AG20443 (cell line): ENCODE results near the gene RAMAC.
"Not testable (repeated sequence)": the region's sequence is repeated elsewhere in the genome, so short reads cannot be mapped to it uniquely, and the experiment has no call there.

Experiments
- DNase-seq: peaks from one replicate; pipeline ENCODE4 v3.0.0; 2012; ENCODE audit warnings: low spot score, mixed read lengths

RAMAC gene

DNA sequence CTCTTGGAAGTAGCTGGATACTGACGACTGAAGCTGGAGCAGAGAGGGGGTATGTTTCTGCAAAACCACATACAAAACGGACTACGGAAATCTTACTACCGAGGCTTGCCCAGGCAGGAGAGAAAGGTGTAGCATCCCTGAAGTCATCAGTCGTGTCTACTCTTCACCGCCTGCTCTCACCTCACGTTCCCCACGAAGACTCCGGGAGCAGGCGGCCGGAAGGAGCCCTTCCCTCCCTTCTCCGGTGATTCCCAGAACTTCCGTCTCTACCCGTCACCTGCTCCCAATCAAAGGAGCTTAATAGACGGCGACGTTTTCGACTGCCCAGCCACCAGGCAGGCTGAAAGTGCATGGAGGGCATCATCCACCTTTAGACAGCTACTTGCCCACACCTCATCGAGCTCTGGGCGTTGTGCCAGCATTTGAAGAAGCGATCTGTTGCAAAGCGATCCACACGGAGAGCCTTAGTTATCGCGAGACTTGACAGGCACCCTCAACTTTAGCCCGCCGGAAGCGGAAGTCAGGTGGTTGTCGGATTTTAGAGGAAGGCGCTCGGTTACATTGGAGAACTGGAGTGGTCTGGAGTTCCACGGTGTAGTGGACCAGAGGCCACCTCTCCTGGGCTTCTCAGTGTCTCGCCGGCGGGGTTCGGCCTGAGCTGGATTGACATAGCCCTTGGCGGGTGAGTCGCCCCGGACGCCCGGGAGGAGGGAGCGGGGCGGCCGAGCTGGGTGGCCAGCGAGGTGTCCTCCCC, at the start of gene RAMAC:
RAMAC (plus strand) TSS at position 523 of the 754 bp plus-strand sequence. CDS start 2,809 bp downstream, outside the sequence.
- DNase-seq, result peak; percentile 94

DNA sequence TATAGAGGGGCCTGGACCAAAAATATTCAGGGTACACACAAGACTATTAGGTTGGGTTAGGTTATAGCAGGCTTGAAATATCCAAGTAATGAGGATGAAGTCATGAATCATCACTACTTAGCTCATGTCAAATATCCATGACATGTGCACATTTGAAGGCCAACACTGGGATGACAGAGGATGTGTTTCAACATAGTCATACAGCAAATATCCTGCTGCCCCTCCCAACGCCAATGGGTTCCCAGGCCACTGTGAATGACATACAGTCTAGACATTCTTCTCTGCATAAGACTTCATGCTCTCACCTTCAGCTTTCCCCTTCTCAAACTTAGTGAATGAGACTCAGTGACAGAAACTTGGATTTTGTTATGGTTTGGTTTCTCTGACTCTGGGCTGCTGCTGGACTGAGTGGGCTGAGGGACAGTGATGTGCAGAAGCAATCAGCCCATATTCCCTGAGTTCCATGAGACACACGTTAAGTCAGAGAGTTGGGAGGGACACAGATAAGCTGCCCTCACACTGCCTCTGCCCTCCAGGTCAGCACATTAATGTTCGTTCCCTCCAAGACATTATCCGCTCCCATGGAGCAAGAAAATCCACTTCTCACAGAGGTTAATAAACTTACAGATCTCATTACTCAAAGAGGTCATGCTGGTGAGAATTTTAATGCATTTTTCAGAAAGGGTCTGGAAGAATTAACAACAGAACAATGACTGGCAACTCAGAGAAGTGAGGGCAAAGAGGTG, 48.9 kb upstream of the RAMAC start:
- DNase-seq, result peak; percentile 68

DNA sequence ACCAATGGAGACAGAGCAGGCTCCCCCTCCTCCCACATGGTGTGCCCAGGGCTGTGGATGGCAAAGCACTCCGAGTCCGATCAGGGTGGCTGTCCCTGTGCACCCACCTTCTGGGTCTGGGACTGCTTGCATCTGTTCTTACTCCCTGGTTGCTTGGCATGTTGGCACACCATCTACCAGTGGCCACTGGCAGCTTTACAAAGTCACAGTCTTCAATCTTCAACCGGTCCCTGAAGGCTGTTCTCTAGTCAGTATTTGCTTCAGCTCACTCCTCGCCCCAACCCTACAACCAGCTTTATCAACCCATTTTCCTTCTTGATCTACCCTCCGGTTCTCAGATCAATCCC, 48.3 kb upstream of the RAMAC start:
- no peak for DNase-seq

DNA sequence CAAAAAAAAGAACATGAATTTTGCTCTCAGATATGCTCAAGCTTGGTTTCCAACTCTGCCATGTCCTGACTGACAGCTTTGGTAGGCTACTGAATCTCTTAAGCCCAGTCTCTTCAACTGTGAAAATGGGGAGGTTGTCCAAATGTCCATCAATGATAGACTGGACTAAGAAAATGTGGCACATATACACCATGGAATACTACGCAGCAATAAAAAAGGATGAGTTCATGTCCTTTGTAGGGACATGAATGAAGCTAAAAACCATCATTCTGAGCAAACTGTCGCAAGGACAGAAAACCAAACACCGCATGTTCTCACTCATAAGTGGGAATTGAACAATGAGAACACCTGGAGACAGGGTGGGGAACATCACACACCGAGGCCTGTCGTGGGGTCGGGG, 46.3 kb upstream of the RAMAC start:
- not testable (repeated sequence) for DNase-seq

DNA sequence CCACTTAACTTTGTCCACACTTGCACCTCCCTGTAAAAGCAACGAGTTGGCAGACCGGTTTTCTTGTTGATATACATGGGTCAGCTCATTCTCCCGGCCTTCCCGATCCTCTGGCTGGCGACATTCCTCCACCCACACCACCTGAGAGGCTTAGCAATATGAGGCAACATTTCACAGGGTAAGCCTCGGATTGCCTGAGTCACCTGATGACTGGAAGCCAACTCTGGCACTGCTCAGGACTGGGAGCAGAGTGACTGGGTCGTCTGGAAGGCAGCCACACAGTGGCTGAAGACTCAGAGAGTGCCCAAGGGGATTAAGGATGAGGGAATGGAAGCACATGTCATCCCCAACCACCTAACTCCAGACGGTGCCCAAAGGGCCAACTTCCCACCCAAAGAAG, 43.3 kb upstream of the RAMAC start:
- peak; percentile 54 for DNase-seq

DNA sequence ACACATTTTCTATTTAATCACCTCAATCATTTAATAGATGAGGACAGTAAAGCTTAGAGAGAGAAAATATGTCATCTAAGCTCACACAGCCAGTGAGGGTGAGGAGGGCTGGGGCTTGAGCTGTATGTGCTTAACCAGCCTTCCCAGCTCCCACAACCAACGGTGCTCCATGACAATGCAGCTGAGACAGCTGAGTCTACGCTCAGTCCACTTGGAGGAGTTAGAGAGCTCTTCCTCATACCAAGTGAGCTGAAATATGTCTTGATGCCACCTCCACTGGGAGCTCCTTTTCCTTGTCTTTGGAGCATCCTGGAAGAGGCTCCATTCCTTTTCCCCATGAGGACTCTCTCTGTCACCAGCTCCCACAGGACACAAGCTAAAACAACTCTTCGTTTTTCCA, 42.8 kb upstream of the RAMAC start:
- DNase-seq, result no peak

DNA sequence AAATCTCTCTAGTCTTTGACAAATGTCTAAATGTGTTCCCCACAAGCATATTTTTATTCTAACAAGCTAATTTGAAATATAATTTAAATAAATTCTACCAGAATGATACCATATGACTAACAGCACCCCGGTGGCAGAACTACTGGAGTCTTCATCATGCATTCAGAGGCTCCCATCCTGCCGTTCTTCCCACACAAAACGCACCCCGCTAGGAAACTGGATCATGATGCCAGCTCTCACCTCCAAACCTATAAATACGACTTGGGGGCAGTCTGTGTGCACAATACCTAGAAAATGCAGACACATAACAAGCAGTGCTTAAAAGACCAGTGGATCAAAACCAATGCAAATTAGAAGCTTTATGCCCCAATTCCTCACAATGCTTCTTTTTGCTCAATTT, 42.0 kb upstream of the RAMAC start:
- DNase-seq, result no peak

DNA sequence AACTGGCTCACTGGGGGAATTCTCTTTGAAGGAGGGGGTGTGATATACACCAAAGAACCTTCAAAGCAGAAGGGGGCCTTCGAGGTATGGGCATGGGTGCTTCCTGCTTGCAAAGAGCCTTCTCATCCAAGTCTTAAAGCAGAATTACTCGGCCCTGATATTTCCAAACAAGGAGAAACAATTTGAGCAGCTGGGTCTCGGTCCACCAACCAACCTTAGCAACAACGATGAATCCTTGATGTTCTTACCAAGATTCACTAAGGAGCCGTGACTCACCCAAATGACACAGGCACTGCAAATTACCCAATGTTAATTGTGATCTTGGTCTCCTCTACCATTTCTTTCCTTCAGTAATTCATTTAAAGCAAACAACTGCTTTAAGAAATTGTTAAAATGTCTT, 41.2 kb upstream of the RAMAC start:
- peak; percentile 73 for DNase-seq

DNA sequence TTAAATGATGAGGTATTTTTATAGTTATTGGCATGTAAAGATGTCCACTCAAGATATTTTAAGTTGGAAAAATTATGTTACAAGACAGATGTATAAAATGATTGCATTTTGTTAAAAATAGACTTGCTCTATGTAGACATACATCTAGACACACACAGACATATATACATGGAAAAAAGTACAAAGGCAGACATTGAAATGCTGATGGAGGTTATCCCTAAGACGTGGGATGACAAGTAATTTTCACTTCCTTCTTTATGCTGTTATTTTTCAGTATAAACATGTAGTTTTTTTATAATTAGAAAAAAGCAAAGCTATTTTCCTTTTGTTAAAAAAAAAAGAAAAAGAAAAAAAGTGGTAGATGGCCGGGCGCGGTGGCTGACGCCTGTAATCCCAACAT, 40.7 kb upstream of the RAMAC start:
- no peak for DNase-seq

DNA sequence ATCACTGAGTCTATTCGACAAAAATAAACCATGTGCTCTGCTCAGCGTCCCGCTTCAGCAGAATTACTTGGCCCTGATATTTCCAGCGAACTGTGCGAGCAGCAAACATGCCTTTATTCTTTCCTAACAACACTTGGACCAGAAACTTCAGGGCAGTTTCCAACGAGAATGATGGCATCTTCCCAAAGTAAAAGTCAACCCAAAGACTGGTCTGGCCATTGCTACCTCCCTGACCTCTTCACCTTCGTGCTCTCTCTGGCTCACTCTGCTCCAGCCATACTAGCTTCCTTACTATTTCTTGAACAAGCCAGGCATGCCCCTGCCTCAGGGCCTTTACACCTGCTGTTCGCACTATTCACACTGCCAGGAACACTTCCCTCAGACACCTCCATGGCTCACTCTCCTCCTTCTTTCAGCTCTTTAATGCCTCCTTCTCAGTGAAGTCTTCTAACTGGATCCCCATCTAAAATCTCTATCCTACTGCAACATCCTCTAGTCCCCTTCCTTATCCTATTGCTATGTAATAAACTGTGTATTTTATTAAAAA, 39.8 kb upstream of the RAMAC start:
- no peak for DNase-seq

DNA sequence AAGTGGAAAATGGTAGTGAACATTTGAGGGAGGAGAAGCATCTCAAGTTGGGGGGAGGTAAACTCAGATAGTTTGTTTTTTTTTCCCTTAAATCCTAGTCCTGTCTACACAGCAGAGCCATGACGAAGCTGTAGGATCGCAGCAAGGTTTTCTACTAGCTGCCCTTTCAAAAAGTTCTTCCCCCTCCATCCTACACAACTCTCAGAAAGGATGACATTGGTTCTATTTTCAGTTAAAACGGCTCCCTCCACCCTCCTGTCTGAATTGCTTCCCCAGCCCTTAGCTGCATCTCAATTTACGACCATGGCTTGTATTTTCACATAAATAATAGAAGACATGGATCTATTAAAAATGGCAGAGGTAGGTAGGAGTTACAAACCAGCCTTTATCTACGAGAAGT, 35.7 kb upstream of the RAMAC start:
- no peak for DNase-seq

DNA sequence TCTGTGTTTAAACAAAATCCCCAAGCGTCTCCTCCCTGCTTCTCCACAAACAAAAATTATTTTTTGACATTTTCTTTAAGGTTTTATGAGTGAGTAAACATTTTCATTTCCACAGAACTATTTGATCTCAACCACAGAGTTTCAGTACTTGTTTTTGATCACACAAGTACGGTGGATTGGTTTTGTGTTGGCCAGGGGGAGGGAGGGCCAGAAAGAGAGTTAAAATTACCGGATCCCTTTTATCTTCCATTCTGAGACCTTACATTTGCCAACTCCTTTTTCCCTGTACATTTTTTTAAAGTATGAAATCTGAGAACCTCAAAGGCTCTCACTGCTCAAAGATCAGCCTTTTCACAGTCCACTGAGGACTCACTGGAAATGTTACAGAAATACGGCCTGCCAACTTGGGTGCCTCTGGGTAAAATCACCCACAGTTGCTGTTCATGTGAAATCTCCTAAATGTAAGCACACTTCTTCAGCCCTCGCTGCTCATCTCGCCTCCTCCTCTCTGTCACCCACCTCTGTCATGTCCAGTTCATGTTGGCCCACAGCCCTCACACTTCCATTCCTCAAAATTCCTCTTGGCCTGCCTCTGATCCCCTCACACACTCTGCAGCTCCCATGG, 35.2 kb upstream of the RAMAC start:
- no peak for DNase-seq

DNA sequence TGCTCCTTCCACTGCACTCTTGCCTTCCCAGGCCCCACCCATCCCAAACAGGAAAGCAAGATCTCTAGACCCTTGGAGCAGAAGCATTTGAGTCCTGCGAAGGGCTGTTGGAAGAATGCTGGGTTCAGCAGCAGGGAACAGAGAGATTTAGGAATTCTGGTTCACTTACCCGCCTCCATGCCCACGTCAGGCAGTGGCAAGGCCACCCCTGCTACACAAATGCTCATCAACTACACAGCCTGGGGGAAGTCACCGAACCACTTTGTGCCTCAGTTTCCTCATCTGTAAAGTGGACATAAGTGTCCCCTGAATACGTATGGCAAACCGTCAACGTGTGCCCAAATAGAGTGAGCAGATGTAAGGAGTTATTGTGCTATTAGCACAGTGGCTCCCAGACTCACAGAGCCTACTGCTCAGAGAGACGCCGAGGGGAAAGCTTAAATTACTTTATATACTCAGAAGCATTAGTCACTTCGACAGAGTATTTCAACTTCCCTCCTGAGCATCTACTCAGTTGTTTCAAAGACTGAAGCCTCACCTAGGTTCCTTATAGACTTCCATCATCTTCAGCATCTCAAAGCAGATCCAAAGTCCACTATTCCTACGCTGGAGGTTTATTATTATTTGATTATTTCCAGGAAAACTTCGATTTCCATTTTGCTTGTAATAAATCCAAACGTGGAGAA, 34.4 kb upstream of the RAMAC start:
- DNase-seq, result peak; percentile 38

DNA sequence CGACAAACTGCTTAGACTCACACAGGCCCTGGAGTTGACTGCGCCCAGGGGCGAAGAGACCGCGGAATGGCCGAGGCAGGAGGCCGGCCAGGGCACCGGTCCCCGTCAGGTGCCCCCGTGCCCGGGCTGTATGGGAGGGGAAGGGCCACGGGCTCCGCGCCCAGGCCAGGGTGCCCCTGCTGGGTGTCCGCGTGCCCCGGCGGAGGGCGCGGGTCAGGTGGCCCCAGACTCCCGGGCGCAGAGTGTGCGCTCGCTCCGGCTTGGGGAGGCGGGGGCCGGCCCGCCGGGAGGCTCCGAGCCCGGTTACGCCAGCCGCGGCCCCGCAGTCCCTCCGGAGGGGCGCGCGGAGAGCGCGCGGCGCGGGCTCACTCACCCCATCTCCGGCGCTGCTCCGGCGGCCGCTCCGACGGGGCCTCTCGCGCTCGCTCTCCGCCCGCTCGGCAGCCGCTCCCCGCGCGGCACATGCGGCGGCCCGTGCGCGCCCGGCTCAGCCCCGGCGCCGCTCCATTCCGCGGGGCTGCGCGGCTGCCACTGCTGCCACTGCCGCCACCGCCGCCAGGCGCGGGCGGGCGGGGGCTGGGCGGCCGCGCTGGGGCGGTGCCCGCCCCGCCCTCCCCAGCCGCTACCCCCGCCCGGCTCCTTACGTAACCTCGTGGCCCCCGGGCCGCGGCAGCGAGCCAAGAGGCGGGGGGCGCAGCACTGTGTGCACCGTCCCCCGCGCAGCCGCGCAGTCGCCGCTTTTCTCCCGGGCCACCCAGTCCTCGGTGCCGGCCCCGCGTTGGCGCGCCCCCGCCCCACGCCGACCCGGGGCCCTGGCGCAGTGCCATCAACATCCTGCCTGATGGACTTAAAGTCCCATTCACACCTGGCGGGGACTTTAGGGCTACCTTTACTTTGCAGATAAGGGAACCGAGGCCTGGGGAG, 33.6 kb upstream of the RAMAC start, which contains the start of gene HOMER2:
HOMER2 (minus strand) TSS at position 563 of the 924 bp plus-strand sequence; CDS start at position 378, 185 bp downstream.
- peak; percentile 83 for DNase-seq

DNA sequence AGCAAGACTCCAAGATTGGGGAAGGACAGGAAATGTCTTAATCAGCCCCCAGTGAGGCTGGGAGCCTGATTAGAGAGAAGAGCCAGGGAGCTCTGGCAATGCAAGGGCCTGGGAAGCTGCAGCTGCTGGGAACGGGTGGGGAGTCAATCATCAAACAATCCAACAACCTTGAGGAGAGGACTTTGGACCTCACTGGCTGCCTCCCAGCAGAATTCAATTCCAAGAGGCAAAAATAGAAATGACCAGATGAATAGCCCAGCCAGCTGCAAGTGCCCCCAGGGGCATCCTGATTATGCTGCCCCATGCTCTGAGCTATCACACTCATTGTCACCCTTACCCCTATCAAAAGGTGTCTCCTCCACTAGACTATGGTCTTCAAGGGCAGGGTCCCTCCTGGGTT, 27.4 kb upstream of the RAMAC start:
- no peak for DNase-seq

DNA sequence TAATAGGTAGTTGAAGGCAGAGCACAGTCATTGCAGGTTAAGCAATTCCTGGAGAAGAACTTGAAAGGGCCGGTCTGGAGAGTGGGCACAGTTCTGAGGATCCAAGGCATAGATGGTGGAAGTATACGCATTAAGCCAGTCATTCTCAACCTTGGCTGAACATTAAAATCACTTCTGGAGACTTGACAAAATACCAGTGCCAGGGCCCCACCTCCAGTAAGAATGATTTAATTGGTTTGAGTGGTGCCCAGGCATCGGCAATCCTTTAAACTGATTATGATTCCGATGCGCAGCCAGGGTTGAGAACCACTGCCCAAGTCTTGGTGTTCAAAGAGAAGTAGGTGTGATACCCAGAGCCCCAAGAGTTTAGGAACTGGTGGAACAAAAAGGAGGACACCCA, 26.6 kb upstream of the RAMAC start:
- no peak for DNase-seq

DNA sequence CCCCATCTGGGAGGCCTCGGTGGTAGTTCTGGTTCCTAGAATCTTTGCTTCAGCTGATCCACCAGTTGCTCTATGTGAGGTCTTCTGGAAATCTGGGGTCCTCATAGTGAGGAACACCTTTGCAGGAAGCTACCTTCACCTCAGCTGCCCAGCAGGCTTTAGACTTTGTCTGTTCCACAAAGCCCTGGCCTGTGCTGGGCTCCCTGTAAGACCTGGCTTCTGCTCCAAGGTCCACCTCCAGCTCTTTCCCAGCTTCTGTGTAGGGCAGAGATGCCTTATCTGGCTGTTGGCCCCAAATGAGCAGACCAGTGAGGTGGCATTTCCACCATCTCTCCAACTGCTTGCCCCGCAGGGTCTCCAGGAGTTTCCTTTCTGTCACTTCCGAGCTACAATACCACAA, 25.2 kb upstream of the RAMAC start:
- DNase-seq, result no peak

DNA sequence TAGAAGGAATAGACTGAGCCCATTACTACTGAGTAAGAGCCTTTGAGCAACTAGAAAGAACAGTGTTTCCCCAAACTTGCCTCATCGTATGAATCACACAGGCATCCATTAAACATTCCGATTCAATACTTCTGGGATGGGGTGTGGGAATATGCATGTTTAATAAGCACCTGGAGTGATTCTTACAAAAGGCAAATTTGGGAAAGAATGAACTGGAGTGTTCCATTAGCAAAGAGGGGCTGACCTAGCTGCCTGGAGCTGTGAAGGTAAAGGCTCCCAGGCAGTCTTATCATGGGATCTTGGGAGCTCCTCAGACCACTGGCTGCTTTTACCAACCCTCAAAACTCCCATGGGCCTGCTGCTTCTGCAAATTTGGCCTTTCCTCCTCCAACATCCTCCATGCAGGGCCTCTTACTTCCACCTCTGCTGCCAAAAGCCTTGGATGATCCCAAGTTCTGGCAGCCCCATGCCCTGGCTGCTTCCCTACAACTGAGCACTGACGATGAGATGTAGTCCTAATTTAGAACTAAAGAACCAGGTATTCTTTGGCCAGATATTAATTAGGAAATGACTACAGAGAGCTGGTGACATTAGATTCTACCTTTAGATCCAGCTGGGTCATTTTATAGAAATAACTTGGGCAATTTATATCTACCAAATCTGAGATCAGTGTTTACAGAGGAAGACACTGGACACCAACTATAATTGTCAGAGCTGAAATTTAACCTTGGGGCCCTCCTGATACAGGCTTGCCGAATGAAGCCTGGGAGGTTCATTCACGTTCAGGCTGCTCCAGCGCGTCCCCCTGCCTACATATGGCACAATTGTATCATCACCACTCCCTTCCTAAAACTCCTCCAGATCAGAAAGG, 22.3 kb upstream of the RAMAC start:
- peak; percentile 52 for DNase-seq

DNA sequence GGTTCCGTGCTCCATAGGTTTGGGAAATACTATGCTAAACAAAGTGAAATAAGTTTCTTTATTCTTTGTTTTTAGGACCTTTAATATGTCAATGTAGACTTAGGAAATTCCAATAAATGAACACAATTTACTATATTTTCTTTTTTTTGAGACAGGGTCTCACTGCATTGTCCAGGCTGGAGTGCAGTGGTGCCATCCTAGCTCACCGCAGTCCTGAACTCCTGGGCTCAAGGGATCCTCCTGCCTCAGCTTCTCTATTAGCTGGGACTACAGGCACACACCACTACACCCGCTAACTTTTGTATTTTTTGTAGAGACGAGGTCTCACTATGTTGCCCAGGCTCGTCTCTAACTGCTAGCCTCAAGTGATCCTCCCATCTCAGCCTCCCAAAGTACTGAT, 21.1 kb upstream of the RAMAC start:
- no peak for DNase-seq

DNA sequence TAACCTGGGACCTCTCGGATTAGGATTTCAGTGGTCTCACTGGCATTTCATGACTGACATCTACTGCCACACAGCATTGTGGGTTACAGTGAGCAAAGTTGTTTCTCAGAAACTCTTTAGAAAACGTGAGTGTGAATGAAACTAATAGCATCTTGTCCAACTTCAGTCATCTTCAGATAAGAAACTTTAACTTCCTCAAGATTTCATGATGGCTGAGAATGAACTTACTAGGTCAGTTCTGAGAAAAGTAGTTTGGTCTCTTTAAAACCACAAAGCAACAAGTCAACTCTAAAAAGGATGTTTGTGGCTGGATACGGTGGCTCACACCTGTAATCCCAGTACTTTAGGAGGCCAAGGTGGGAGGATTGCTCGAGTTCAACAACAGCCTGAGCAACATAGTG, 19.3 kb upstream of the RAMAC start:
- no peak for DNase-seq
